Epithelial cell of esophagus (primary cell): ENCODE data around the gene JAM3.

ENCODE experiments used
- DNase-seq: peaks from one replicate; pipeline ENCODE4 v3.0.0; 2010; ENCODE audit warnings: low read depth
- H3K4me3 ChIP-seq: 2 replicates; pipeline ENCODE4 v1.5.1; 2011; ENCODE audit warnings: mild to moderate bottlenecking, low read length, control low read depth
- CTCF ChIP-seq: IDR thresholded peaks from 2 replicates; pipeline ENCODE4 v1.5.1; 2011; ENCODE audit warnings: low read depth, mild to moderate bottlenecking, low read length, control low read depth, inconsistent platforms; ENCODE audit not compliant: insufficient read depth; ENCODE audit errors: missing control alignments

JAM3 gene

GRCh38 chr11:134153147-134153905, 84.5 kb downstream of the JAM3 start:
- no peak overlapping the region for H3K4me3 ChIP-seq
- no peak for DNase-seq
- no peak for TF ChIP-seq CTCF

GRCh38 chr11:134154441-134154840, 85.6 kb downstream of the JAM3 start:
- H3K4me3 ChIP-seq: no peak overlapping the region
- TF ChIP-seq CTCF: no peak
- no peak for DNase-seq

- DNase-seq: no peak
- no peak for TF ChIP-seq CTCF
- no peak overlapping the region for H3K4me3 ChIP-seq
These were observed 86.6 kb downstream of the JAM3 start for GRCh38 chr11:134155456-134155855.

- no peak for DNase-seq
These were observed 87.3 kb downstream of the JAM3 start for GRCh38 chr11:134155946-134156865.

GRCh38 chr11:134157451-134157850, 88.6 kb downstream of the JAM3 start:
- no peak overlapping the region for H3K4me3 ChIP-seq
- DNase-seq: no peak
- no peak for TF ChIP-seq CTCF

More at GRCh38 chr11:134155946-134156865, 87.3 kb downstream of the JAM3 start:
- no peak for TF ChIP-seq CTCF
- no peak overlapping the region for H3K4me3 ChIP-seq

- H3K4me3 ChIP-seq: no peak overlapping the region
- DNase-seq: no peak
- no peak for TF ChIP-seq CTCF
These were observed 89.2 kb downstream of the JAM3 start for GRCh38 chr11:134158023-134158422.
